ENCODE measurements around the gene TNRC18. TPM values are rescaled to one million over a fixed set of nuclear protein-coding genes. Genes with fewer than 3 reads are reported as not detected.

The TNRC18 gene
- polyA plus RNA-seq, 1 of the 3 experiments (the other 2 are of a cell fraction), result 34.4 TPM

- Histone ChIP-seq H3K9me3 (no peaks in the 10 kb centered on the region), H4K20me1 (ENCODE audit: insufficient read depth) (0 out of 2 replicates have a peak, but pooled peaks cover 3% of the 10 kb centered on the region), H3K4me3 (ENCODE audit: low read depth in 2 of 2, low read length in 1 of 2) (no peak overlapping the region), H3K27me3 (ENCODE audit: insufficient read depth) (no peaks in the 10 kb centered on the region), H3F3A (replicated peaks; ENCODE audit: insufficient read depth) (peaks cover 18% of the 10 kb centered on the region), H3K9ac (no peak overlapping the region), H3K4me2 (no peak overlapping the region), H3K4me1 (ENCODE audit: control insufficient read depth in 1 of 2, insufficient read depth in 2 of 2, low read depth in 1 of 2, low read length in 1 of 2) (no peaks in the 10 kb centered on the region), H3K27ac (ENCODE audit: low read depth in 2 of 2, low read length in 1 of 2) (no peak overlapping the region), H3K36me3 (replicated peaks in 1 of 2; ENCODE audit: control insufficient read depth in 1 of 2, insufficient read depth in 2 of 2, low read length in 1 of 2) (peaks cover 0 to 8% of the 10 kb centered on the region in 2 experiments), H2AFZ (ENCODE audit: low read depth) (no peak overlapping the region), H3K9me2 (no peaks in the 10 kb centered on the region), H3K79me2 (ENCODE audit: insufficient read depth) (no peaks in the 10 kb centered on the region)
- 91% methylated on average over 24 of the region's 24 CpGs for WGBS (ENCODE audit: low lambda C conversion rate)
- ChIA-PET POLR2A (interaction anchor here (0.6 kb wide), 1 partner anchor 60 kb away, joined by 6 read pairs; no protein-coding TSS in a partner anchor), CTCF (interaction anchor here (1.0 to 1.4 kb wide), 2 partner anchors 15 to 60 kb away, joined by 3 read pairs; no protein-coding TSS in a partner anchor)
- no peak for TF ChIP-seq IRF3 (IDR thresholded peaks at IDR 0.05; ENCODE audit: low read depth, low read length)
- no peak for TF ChIP-seq MAX (IDR thresholded peaks at IDR 0.05; ENCODE audit: low read depth)
- no peak for TF ChIP-seq RFX5 (IDR thresholded peaks at IDR 0.05; ENCODE audit: low read length)
- no peak for TF ChIP-seq RAD21 (IDR thresholded peaks at IDR 0.05; ENCODE audit: low read length)
- TF ChIP-seq ELF1 (IDR thresholded peaks at IDR 0.05), result no peak
- no peak for TF ChIP-seq TAF1 (IDR thresholded peaks at IDR 0.05; ENCODE audit: borderline replicate concordance, low read depth, low read length)
- no peak for TF ChIP-seq FOSL2 (IDR thresholded peaks at IDR 0.05; ENCODE audit: borderline replicate concordance, low read depth)
- TF ChIP-seq USF1 (IDR thresholded peaks at IDR 0.05; ENCODE audit: borderline replicate concordance, low read depth), result no peak
- TF ChIP-seq EP300 (IDR thresholded peaks at IDR 0.05; ENCODE audit: borderline replicate concordance in 1 of 2, low read depth in 1 of 2, low read length in 1 of 2), result no peak
- TF ChIP-seq NFIC (IDR thresholded peaks at IDR 0.05; ENCODE audit: borderline replicate concordance), result no peak
- TF ChIP-seq MXI1 (IDR thresholded peaks at IDR 0.05; ENCODE audit: low read depth, low read length), result no peak
- no peak for TF ChIP-seq GATA2 (CRISPR knock-in tag; IDR thresholded peaks at IDR 0.05)
- no peak for TF ChIP-seq SIN3A (IDR thresholded peaks at IDR 0.05; ENCODE audit: borderline replicate concordance, low read depth, low read length)
- no peak for TF ChIP-seq USF2 (IDR thresholded peaks at IDR 0.05; ENCODE audit: borderline replicate concordance, low read depth, low read length)
- no peak for TF ChIP-seq CTCF (IDR thresholded peaks at IDR 0.05)
- no peak for DNase-seq
Measured at GRCh38 chr7:5300366-5300765, 123.3 kb downstream of the TNRC18 start.

Measured in SK-N-SH (cell line).